Measurements from ENCODE around the gene MPV17L2. TPM values are rescaled to one million over a fixed set of nuclear protein-coding genes. Genes with fewer than 3 reads are reported as not detected.
A peak's percentile ranks its signal among the peaks of the same experiment; 100 is the strongest.

The MPV17L2 gene
- total RNA-seq, 1 donor from 2014 or later, result 14.7 TPM

DNA sequence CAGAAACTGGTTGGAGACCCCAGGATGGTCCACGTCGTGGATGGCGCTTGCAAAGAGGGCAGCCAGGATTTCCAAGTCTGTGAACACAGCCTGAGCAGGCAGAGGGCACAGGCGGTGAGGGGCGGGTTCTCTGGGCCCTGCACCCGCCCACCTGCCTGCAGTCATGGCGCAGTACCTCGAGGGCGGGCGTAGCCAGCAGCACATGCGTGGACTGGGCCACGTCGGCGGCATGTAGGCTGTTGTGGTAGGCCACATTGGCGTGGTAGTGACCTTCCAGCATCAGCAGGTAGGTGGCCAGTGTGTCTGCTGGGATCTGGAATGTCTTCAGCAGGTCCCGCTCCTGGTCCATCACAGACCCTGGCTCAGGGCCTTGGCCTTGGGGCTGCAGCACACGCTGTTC lies 25.1 kb downstream of the MPV17L2 start:
- DNase-seq (ENCODE audit: low spot score), result no peak

DNA sequence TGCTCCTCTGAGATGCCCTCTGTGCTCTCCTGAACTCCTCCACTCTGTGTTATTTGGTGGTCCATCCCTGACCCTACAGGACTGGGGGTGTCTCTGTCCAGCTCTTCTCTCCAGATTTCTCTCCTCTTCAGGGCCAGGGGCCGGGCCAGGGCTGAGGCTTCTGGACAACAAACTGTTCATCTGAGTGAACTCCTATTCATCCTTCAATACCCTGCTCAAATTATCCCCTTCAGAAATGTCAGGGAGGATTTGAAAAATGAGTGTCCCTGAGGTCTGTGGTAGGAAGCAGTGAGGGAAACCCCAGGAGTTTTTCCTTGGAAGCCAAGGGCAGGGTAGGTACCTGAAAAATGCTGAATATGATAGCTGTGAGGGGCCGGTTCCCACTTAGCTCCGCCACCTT lies 25.6 kb downstream of the MPV17L2 start:
- no peak for DNase-seq (ENCODE audit: low spot score)

DNA sequence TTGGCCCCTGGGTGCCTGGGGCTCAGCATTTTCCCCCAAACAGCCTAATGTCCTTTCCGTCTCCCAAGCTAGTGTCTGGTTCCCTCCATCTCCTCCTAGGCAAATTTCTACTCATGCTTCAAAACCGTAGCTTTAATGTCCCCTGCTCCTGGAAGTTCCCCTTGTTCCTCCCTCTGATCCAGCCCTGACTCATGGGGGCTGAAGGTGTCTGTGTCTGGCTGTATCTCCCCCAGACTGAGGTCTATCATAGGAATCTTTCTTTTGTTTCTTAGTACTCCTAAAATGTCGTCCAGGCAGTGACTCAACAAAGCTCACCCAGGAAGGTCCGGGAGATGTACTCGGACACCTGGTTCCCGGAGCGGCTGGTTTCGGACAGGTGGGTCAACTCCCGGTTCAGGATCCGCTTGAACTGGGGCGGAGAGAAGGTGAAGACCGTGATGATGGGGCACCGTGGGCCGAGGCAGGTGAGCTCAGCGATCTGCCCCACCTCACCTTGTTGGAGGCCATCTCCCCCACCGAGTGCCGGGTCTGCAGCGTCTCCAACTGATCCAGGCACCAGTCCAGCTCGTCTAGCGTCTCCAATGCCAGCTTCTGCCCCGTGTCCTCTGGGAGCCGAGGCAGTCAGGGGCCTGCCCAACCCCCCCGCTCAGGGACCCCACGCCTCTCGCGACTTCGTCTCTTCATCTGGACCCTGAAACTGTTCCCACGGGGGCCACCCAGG lies 27.1 kb downstream of the MPV17L2 start:
- DNase-seq (ENCODE audit: low spot score), result no peak

DNA sequence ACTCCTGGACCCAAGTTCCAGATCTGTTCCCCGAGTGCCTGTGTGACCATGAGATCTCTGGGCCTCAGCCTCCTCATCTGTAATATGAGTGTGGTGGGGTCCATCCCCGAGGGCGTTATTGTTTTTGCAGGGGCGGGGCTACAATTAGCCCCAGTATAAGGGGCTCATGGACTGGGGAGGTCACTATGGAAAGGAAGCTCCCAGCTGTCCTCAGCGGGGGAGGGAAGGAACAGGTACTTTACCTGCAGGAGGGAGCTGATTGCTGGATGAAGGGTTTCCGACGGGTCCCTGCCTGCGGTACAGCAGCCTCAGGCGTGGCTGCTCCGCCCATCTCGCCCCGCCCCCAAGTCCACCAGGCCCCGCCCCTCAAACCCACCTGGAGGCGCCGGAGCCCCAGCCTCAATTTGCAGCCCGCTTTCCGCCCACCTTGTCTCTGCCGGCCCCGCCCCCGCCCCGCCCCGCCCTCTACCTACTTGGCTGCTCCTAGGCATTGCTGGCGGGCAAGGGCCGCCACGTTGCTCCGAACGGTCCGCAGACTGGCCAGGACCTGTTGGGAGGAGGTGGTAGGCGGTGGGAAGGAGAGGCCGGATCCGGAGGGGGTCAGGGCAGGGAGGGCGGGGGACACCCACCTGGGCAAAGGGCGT lies 27.7 kb downstream of the MPV17L2 start:
- no peak for DNase-seq (ENCODE audit: low spot score)

DNA sequence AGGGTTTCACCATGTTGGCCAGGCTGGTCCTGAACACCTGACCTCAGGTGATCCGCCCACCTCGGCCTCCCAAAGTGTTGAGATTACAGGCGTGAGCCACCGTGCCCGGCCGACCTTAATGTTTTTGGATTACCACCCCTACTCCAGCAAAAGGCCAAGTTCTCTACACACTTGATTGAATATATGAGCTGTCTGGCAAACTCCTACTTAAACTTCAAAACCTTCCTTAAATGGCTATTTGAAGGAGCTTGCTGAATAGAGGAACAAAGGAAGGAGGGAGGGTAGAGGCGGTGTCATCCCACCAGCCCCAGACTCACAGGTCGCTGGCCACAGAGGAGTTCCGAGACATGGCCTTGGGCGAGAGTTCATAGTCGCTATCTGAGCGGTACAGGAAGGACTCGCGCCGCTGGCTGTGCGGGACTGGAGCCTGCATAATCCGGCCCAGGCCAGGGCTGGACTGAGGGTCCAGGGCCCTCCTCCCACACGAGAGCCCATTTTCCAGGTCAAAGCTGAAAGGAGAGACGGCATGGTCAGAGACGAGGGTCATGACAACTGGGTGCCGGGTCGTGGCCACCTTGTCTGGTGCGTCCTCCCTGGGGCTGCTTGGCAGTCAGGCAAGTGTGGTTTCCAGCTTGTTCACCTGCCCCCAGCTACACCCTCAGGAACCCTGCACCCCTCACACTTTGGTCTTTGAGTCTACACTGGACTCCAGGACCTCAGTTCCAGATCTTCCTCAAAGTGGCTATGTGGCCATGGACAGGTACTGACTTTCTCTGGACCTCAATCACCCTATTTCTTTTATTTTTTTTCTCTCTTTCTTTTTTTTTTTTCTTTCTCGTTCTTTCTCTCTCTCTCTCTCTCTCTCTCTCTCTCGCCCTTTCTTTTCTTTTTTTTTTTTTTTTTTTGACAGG lies 29.1 kb downstream of the MPV17L2 start:
- DNase-seq (ENCODE audit: low spot score), result no peak

DNA sequence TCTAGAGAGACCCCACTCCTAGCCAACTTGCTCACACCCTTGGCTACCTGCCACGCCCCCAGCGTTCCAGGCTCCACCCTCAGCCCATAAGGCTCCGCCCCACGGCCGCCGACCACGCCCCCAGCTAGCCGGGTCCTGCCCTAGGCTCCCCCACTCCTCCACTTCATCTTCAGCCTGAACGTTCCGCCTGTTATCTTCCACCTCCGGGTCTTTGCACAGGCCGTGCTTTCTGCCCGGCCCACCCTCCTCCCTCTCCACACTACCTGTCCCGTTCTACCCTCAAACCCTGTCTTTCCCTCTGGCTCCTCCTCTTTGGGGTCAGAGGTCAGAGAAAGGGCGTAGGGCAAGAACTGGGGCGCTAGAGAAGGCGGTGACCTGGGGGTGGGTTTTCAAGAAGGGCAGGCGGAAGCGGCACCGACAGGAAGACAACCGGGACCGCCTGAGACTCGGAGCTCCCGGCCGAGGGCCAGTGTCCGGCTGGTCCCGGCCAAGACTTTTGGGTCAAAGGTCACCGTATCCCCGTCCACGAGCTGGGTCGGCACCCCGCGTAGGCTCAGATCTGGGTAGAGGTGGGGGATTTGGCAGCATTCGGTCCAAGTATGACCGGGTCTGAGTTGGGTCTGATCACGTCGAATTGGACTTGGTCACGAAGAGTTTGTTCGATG lies 31.0 kb downstream of the MPV17L2 start:
- no peak for DNase-seq (ENCODE audit: low spot score)

DNA sequence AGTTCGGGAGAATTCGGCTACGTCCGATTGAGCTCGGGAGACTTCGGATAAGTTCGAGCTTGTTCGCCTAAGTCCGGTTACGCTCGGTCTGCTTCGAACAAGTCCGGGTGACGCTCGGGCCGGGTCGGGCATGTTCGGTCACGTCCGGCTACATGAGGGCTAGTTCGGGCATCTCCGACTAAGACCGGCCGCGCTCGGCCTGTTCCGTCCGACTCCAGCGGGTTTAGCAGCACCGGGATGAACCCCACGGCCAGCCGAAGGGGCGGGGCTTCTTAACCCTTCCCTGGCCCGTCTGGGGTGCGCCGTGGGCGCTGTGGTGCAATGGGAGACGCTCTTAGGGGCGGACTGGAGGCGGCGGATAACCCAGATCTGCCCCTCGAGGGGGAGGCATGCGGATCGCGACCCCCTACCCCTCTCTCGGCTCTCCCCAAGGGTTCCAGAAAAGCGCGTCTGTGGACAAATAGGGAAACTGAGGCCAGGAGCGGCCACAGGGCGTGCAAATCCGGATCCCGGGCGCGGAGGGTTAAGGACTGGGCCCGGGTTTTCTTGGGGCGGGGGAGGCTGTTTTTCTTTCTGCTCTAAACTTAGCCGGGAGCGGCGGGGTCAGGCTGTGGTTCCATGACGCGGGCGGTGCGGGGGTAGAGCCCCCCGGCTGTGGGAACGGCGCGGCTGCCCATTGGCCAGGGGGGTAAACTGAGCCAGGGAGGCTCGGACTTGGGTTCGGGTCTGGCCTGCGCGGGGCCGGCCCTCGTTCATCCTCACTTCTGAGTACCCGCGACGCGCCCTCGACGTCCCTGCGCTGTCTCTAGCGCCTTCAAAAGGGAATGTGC lies 31.7 kb downstream of the MPV17L2 start:
- peak; percentile 99 for DNase-seq (ENCODE audit: low spot score)

DNA sequence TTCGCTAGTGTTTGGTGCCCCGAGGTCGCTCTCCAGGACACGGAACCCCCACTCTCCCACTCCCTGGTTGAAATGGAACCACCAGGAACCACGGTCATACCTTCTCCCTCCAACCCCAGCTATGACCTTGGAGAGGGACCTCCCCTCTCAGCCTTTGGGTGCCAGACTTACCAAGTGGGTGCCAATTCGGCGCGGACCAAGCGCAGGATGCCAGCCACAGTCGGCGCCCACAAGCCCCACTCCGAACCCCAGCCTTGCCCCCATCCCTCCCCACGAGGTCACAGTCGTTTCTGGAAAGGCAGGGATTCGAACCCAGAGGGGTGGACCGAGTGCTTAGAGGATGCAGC lies 32.3 kb downstream of the MPV17L2 start:
- DNase-seq (ENCODE audit: low spot score), result no peak

DNA sequence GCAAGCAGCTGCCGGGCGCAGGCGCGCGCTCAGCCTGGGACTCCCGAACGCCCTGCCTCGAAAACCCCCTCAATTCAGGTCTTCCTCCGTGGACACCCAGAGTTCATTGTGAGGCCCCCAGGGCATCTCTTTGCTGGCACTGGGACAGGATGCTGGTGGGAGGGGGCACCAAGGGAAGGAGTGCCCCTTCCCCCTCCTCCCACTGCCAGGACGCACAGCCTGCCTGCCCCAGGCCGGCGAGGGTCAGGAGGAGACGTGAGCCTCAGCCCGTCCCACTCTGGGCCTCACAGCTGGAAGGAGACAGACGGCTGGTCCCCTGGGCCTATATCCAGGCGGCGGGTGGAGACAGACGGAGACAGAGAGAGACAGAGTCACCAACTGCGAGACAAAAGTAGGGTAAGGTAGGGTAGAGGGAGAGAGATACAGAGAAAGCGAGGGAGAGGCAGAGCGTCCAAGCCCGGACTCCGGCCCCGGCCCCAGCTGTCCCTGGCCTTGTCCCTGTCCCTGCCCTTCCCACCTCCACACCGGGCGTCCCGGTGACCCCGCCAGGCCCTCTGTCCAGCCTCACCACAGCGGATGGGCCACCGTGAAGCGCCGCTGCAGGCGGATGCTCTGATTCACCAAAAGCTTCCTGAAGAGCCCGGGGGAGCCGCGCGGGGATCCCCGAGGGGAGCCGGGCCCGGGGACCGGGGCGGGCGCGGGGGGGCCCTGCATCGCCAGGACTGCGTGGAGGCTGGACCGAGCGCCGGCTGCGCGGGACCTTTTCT lies 32.9 kb downstream of the MPV17L2 start, which contains the start of gene PDE4C:
Gene PDE4C, minus strand, starts transcription at position 737 of the 767 bp plus-strand sequence. Its CDS starts 23 bp downstream, at position 714.
- no peak for DNase-seq (ENCODE audit: low spot score)

DNA sequence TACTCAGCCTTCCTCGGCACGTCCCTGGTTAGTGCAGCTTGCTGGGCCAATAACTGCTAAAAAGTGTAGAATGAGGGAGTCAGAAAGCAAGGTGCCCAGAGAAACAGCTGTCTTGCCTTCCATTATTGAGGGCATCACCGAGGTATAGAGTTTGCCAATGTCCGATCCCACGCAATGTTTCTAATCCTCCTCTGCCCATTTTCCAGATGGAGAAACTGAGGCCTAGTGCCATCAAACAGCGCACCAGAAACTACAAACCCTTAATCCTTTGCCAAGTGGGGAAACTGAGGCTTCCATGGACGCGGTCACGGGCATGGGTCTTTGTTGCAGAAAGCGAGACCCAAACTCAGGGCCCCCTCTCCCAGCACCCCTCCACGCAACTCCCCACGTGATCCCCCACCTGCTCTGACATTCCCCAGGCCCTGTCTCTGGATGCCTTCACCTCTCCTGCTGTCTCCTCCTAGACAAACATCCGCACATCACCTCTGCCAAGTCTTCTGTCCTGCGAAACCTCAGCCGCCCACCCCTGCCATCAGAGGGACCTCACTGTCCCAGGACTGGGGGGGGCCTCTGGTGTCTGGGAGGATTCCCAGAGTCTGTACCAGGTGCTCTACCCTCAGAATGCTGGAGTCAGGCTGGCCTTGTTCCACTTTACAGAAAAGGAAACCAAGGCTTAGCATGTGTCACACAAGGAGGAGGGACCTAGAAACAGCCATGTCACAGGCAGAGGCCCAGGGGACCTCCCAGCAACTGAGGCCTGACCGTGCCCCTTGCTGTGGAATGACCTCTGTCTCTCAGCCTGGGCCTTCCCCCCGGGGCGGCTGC lies 34.1 kb downstream of the MPV17L2 start:
- DNase-seq (ENCODE audit: low spot score), result no peak

DNA sequence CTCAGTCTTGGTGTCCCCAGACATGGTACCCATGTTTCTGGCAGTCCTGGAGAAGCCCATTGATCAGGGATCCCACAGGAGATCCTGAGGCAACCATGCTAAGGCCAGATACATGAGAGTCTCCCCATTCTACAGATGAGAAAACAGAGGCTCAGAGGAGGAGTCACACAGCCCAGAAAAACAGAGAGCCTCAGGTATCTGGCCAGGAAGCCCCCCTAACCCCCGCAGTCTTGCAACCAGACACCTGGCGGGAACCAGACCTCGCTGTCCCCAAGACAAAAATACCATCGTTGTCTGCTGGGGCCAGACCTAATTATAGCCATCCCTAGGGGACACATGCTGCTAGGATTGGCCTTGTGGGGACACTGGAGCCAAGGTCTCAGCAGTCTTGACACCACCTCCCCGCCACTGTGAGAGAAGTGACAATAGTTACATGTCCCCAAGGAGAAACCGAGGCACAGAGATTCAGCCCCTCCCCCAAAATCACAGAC lies 34.8 kb downstream of the MPV17L2 start:
- no peak for DNase-seq (ENCODE audit: low spot score)

DNA sequence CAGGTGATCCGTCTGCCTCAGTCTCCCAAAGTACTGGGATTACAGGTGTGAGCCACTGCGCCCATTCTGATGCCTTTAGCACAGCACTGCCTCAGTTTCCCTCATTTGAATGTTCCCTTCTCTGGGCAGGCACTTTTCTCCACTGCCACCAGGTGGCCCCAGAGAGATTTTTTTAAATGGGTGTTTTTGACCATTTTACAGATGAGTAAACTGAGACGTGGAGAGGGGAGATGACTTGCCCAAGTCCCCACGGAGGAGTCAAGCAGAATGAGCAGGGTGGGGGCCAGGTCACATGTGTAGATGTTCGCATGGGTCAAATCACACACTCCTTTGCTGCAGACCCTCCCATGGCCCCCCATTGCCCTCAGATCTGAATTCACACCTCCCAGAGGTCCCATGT lies 36.5 kb downstream of the MPV17L2 start:
- DNase-seq (ENCODE audit: low spot score), result no peak

DNA sequence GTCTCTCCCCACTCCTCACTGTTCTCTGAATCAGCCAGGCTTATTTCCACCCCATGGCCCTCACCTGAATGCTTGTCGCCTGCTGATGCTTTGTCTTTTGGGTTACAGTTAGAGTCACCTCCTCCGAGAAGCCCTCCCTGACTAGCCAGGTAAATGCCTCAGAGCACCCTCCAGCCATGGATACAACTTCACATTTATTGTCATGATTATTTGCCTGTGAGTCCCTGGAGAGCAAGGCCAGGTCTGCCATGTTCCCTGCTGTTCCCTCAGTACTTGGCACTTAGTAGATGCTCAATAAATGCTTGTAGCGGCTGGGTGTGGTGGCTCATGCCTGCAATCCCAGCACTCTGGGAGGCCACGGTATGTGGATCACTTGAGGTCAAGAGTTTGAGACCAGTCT lies 36.9 kb downstream of the MPV17L2 start:
- DNase-seq (ENCODE audit: low spot score), result no peak

DNA sequence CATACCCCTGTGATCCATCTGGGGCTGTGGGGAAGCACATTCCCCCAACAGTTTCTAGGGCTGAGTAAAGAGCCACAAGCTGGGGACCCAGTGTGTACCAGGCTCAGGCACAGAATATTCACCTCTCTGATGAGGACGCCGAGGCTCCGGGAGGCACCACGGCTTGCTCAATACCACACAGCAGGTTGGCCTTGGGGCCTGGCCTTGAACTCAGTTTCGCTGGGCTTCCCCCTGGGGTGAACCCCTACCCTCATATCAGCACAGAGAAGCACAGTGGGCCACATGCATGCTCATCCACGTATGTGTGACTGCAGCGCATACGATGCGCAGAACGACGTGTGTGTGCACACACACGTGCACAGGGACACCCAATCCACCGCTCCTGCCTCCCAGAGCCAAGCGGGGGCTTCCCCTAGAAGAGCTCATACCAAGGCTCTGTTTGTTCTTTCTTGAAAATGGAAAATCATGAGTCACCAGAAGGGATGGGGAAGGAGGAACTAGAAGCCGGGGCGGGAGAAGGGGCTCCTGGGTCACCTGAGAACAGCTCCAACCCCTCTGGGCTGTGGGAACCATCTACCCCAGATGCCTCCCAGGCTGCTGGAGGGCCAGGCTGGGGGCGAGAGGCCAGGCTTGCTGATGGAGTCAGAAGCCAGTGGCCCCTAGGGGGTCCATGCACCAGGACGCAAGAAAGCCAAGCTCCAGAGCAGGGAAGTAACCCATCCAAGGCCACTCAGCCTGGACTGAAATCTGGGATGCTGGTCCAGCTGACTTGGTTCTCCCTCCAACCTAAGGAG lies 38.1 kb downstream of the MPV17L2 start:
- DNase-seq (ENCODE audit: low spot score), result no peak

DNA sequence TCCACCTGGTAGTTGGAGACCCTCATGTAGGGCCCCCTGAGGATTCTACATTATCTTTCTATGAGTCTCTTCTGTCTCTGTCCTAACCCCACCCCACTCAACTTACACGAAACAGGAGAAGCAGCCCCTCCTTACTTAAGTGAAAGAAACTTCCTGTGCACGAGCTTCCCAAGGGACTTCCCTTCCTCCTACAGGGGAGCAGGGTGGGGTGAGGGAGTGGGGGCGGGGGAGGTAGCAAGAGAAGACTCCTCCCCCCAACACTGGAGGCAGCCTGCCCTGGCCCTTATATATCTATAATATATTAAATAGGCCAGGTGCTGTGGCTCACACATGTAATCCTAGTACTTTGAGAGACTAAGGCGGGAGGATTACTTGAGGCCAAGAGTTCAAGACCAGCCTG lies 38.8 kb downstream of the MPV17L2 start:
- no peak for DNase-seq (ENCODE audit: low spot score)

DNA sequence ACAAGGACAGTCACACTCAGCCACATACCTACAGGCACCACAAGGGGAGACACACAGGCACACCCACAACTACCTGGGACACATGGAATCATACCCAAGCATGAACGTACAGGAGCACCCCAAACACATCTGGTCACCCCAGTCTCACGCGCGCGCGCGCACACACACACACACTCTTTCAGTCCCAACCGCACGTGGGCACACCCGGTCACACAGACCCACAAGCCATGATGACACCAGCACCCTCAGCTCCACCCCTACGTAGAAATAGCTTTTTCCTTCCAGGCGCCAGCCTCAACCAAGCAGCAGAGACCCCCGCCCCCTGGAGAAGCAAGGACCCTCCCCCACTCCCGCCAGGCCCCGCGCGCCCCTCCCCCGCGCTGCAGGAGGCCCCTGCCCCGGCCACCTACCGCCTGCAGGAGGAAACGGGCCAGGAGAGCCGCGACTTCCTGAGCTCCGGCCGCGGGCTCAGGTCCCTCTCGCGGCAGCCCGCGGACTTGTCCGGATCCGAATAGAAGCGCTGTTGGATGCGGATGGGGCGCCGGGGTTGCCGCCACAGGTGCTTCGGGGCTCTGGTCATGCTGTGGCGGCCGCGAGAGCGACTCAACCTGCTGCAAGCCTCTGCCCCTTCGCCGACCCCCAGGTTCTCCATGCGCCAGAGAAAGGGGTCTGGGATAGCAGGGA lies 39.7 kb downstream of the MPV17L2 start:
- no peak for DNase-seq (ENCODE audit: low spot score)

DNA sequence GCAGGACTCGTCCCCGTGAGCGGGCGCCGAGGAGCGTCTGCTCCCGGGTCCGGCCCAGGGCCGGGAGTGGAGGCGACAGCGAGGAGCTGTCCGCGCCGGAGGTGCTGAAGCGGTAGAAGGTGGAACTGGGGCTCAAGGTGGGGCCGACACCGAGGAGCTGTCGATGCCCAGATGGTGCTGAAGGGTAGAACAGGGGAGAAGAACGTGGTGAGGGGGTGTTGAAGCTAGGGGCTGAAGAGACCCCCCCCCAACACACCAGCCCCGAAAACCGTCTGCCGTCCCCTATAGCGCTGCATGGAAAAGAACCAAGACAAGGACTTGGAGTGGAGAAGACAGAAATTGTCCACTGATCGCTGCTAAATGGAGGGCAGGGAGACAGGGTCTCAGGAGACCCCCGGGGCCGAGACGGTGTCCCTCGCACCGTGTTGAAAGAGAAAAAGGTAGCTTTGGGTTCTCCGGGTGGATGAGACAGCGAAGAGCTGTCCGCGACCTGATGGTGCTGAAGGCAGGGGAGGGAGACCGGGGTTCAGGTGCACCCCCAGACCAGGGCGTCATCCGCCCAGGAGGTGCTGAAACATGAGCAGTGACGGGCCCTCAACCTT lies 40.3 kb downstream of the MPV17L2 start:
- no peak for DNase-seq (ENCODE audit: low spot score)
